CD4-positive, alpha-beta T cell (primary cell): Measurements from ENCODE around the gene NFYC. TPM values are rescaled to one million over a fixed set of nuclear protein-coding genes. Genes with fewer than 3 reads are reported as not detected.

Experiments
- ATAC-seq: fragments of 200-7000 bp; cut with Tn5 transposase; one replicate; pipeline ENCODE4 v1.10.0; 2022; ENCODE audit warnings: mild to moderate bottlenecking; ENCODE audit not compliant: poor library complexity
- CTCF ChIA-PET: fragments of 350-600 bp; sonication (Branson Sonifier 250); formaldehyde crosslinking; loops from one replicate; lab custom pipeline; 2021; ENCODE audit warnings: antibody characterized with exemption, inconsistent platforms; lab: Charles Lee
- POLR2A ChIA-PET: fragments of 350-600 bp; sonication (Branson Sonifier 250); formaldehyde crosslinking; loops from one replicate; lab custom pipeline; 2021; ENCODE audit warnings: antibody characterized with exemption, inconsistent platforms; lab: Charles Lee
- DNase-seq, 14 experiments: peaks; one replicate each; pipeline ENCODE4 v3.0.0-alpha.2; 2013 to 2020; ENCODE audit warnings: mixed read lengths in 2 of 14
- H3K27ac ChIP-seq, 2 donors: one replicate each; pipeline versions ENCODE4 v1.5.1 to v1.7.0; 2013; ENCODE audit warnings: low read length in 2 of 2, low read depth in 1 of 2, mild to moderate bottlenecking in 1 of 2
- H3K27me3 ChIP-seq, 2 experiments: 1 replicate in 1 of 2; 2 replicates in 1 of 2; pipeline versions ENCODE4 v1.6.1 to v1.7.0; 2013; ENCODE audit warnings: low read length in 2 of 2, control low read depth in 1 of 2, mild to moderate bottlenecking in 1 of 2, moderate library complexity in 1 of 2; ENCODE audit not compliant: insufficient read depth in 2 of 2, control insufficient read depth in 1 of 2
- H3K36me3 ChIP-seq: one replicate; pipeline ENCODE4 v1.6.1; 2013; ENCODE audit warnings: low read length, control low read depth; ENCODE audit not compliant: insufficient read depth
- H3K4me1 ChIP-seq: one replicate; pipeline ENCODE4 v1.6.1; 2013; ENCODE audit warnings: low read length, control low read depth; ENCODE audit not compliant: insufficient read depth
- H3K4me3 ChIP-seq: one replicate; pipeline ENCODE4 v1.5.1; 2013; ENCODE audit warnings: mild to moderate bottlenecking, low read length, moderate library complexity
- H3K9me3 ChIP-seq, 2 experiments: 1 replicate in 1 of 2; 2 replicates in 1 of 2; pipeline versions ENCODE4 v1.6.1 to v1.7.0; 2013; ENCODE audit warnings: low read length in 2 of 2, mild to moderate bottlenecking in 2 of 2, control low read depth in 1 of 2, moderate library complexity in 1 of 2; ENCODE audit not compliant: control insufficient read depth in 1 of 2, insufficient read depth in 1 of 2
- H3K27ac Mint-ChIP-seq: one replicate; pipeline ENCODE4 v1.8.0; 2020; ENCODE audit warnings: mixed read lengths
- H3K27me3 Mint-ChIP-seq: one replicate; pipeline ENCODE4 v1.8.0; 2021; ENCODE audit warnings: mixed read lengths
- H3K36me3 Mint-ChIP-seq: one replicate; pipeline ENCODE4 v1.8.0; 2021; ENCODE audit warnings: low read depth, mixed read lengths
- H3K4me1 Mint-ChIP-seq: one replicate; pipeline ENCODE4 v1.8.0; 2021; ENCODE audit warnings: low read depth, mixed read lengths
- H3K4me3 Mint-ChIP-seq: one replicate; pipeline ENCODE4 v1.8.0; 2020; ENCODE audit warnings: mild to moderate bottlenecking, mixed read lengths
- H3K9me3 Mint-ChIP-seq: one replicate; pipeline ENCODE4 v1.8.0; 2020; ENCODE audit warnings: mixed read lengths
- CTCF ChIP-seq: fragments of 200-600 bp; IDR thresholded peaks from one replicate; pipeline ENCODE4 v1.8.0; 2022; ENCODE audit warnings: antibody characterized with exemption, mild to moderate bottlenecking
- intact Hi-C, 2 experiments: fragments of 100-400 bp; cut with DNase I in 1 of 2; cut with micrococcal nuclease in 1 of 2; formaldehyde crosslinking; loops; one replicate each; pipeline versions ENCODE4 v1.15.1 to v1.9.0; 2023 to 2025; cut with DNase I, micrococcal nuclease
- total RNA-seq, 174 experiments: library from RNA in 2 of 174; stranded (reverse) in 2 of 174; gene quantifications; one replicate each; pipeline ENCODE4 v1.2.3 and lab custom pipeline; 2021 to 2026

Gene NFYC
- total RNA-seq, 2 experiments from 2014 or later = 28.6 to 35.2 TPM

- no peak for DNase-seq
- H3K4me1 Mint-ChIP-seq = peaks cover 8% of the 10 kb centered on the region
- no peak for TF ChIP-seq CTCF
- intact Hi-C loops = no loop called here
- ChIA-PET POLR2A (no interaction called here), CTCF (no interaction called here)
- no peak for ATAC-seq
- H3K27me3 Mint-ChIP-seq = peaks cover 7% of the 10 kb centered on the region
- Histone ChIP-seq H3K4me3 (no peak overlapping the region), H3K27me3 (no peaks in the 10 kb centered on the region), H3K27ac (no peak overlapping the region), H3K4me1 (no peaks in the 10 kb centered on the region), H3K9me3 (no peaks in the 10 kb centered on the region), H3K36me3 (no peaks in the 10 kb centered on the region)
- H3K36me3 Mint-ChIP-seq = no peaks in the 10 kb centered on the region
- H3K9me3 Mint-ChIP-seq = no peaks in the 10 kb centered on the region
- H3K4me3 Mint-ChIP-seq = no peak overlapping the region
- no peak overlapping the region for H3K27ac Mint-ChIP-seq
These were observed 32.5 kb upstream of the NFYC start for GRCh38 chr1:40658751-40659648.

- ChIA-PET CTCF (no interaction called here), POLR2A (no interaction called here)
- Histone ChIP-seq H3K4me1 (peaks cover 4% of the 10 kb centered on the region), H3K4me3 (no peak overlapping the region), H3K27ac (no peak overlapping the region), H3K36me3 (no peaks in the 10 kb centered on the region), H3K27me3 (no peaks in the 10 kb centered on the region), H3K9me3 (no peaks in the 10 kb centered on the region)
- no peak for TF ChIP-seq CTCF
- Mint-ChIP-seq H3K27ac (no peak overlapping the region), H3K27me3 (peaks cover 3% of the 10 kb centered on the region), H3K36me3 (no peaks in the 10 kb centered on the region), H3K4me1 (peaks cover 8% of the 10 kb centered on the region), H3K4me3 (no peak overlapping the region), H3K9me3 (no peaks in the 10 kb centered on the region)
- DNase-seq = no peak
- intact Hi-C loops = no loop called here
- ATAC-seq = no peak
These were observed 31.9 kb upstream of the NFYC start for GRCh38 chr1:40659649-40659947.

GRCh38 chr1:40661678-40662077 lies 29.8 kb upstream of the NFYC start:
- POLR2A ChIA-PET = interaction anchor here (5.5 kb wide), 1 partner anchor 30 kb away, joined by 34 read pairs; the partner anchor contains the start of gene NFYC
- no peak overlapping the region for H3K27ac ChIP-seq
- Mint-ChIP-seq H3K9me3 (no peaks in the 10 kb centered on the region), H3K36me3 (peaks cover 3% of the 10 kb centered on the region), H3K4me1 (peaks cover 17% of the 10 kb centered on the region), H3K4me3 (no peak overlapping the region), H3K27ac (no peak overlapping the region), H3K27me3 (no peaks in the 10 kb centered on the region)
- no peak for DNase-seq
- no peak for ATAC-seq
- TF ChIP-seq CTCF = no peak
- no peak overlapping the region for H3K4me3 ChIP-seq
- CTCF ChIA-PET = interaction anchor here (0.6 kb wide), 1 partner anchor 21 kb away, joined by 3 read pairs; no protein-coding TSS in a partner anchor
- H3K27me3 ChIP-seq = no peaks in the 10 kb centered on the region
- intact Hi-C loops = loop anchor here in 1 of 2 experiments (10.0 kb wide), 1 partner anchor 693 kb away; no protein-coding TSS in a partner anchor
- H3K9me3 ChIP-seq = no peaks in the 10 kb centered on the region
- H3K36me3 ChIP-seq = no peaks in the 10 kb centered on the region
- H3K4me1 ChIP-seq = peaks cover 19% of the 10 kb centered on the region
